GM10266 (cell line): ENCODE data around the gene EGFR.

Source experiments
- DNase-seq: peaks from one replicate; pipeline ENCODE4 v3.0.0; 2012; ENCODE audit errors: extremely low spot score
- CTCF ChIP-seq: IDR thresholded peaks from 2 replicates; pipeline ENCODE4 v1.5.1; 2012; ENCODE audit warnings: mild to moderate bottlenecking, low read depth; ENCODE audit not compliant: control insufficient read depth, insufficient read depth; ENCODE audit errors: missing control alignments

EGFR gene

DNA sequence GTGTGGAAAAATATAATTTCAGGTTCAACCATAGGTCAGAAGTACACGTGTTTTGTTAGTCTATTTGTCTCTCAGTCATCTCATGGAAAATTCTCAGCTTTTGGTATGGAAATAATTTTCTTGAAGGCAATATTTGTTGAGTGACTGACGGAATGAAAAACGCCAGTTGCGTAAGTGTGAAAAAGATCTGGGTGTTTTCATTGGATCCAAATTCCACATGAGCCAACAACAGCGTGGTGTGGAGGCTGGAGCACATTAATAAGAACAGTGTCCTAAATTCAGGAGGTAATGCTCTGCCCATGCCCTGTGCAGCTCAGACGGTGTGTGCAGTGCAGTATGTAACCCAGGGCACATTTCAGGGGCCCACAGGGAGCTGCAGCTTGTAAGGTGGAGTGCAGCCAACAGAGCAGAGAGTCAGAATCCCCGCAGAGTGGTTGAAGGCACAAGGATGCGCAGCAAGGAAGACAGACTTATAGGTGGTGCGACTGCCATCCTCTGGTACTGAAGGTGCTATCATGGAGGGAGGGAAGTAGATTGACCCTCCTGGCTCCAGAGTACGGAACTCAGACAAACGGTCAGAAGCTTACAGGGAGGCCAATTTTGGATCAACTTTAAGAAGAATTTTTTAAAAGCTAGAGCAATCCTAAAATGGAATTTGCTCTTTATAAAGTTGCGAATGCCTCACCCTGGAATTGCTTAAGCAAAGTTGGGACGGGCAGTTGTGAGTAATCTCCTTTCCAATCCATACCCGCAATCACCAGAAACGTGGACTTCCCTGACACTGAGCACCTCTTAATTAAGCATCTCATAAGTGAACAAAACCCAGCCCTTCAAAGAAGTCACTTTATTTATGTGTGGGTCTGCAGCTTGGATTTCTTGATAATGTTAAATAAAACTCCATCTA lies 38.0 kb downstream of the EGFR start:
- no peak for TF ChIP-seq CTCF

GRCh38 chr7:55058314-55058713 lies 39.5 kb downstream of the EGFR start:
- no peak for TF ChIP-seq CTCF
- DNase-seq = no peak

More for the DNA sequence above, 38.0 kb downstream of the EGFR start:
- no peak for DNase-seq

- DNase-seq = no peak
- no peak for TF ChIP-seq CTCF
These were observed 40.2 kb downstream of the EGFR start for GRCh38 chr7:55059021-55059420.

- no peak for DNase-seq
- TF ChIP-seq CTCF = no peak
These were observed 41.3 kb downstream of the EGFR start for GRCh38 chr7:55060085-55060484.

DNA sequence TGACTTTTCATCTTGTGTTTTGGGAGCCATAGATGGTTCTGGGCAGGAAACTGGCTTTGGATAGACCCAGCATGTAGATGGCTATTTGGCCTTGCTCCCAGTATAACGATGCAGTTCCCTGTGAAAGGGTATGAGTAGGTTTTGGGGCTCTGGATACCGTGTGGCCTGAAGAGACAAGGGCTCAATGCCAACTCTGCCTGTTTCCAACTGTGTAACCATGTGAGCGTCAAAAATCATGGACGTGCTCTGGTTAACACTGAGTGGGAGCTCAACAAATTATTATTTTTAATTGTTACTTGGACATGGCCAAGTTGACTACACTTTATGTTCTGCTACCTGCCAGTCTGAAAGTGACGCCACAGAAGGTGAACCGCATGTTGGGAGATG lies 41.8 kb downstream of the EGFR start:
- no peak for DNase-seq
- no peak for TF ChIP-seq CTCF

GRCh38 chr7:55061726-55062499 lies 43.1 kb downstream of the EGFR start:
- TF ChIP-seq CTCF = no peak
- DNase-seq = no peak

DNA sequence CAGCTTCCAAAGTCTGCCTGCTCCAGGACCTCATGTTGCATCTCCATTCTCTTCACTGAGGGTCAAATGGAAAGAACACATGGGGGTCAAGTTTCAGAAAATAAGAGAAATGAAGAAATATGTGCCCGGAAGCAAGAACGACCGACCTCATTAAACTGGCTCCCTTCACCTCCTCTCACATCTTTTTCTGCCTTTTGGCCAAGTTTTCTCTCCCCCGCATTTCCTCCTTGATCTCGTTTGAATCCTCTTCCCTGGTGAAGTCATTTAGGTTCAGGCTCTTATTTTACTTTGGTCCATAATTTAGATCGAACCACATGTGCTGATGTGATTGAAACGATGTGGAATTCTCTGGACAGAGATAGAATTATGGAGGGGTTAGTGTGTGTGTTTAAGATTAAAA lies 44.2 kb downstream of the EGFR start:
- no peak for DNase-seq
- TF ChIP-seq CTCF = no peak
